ENCODE results near the gene CSF1R.
"Not testable (repeated sequence)": the region's sequence is repeated elsewhere in the genome, so short reads cannot be mapped to it uniquely, and the experiment has no call there.

CSF1R gene

GRCh38 chr5:150103678-150104549 is 17.6 kb upstream of the CSF1R start:
- no peak for DNase-seq

GRCh38 chr5:150101023-150101422 is 14.7 kb upstream of the CSF1R start:
- DNase-seq, result no peak

GRCh38 chr5:150097152-150097551 is 10.8 kb upstream of the CSF1R start:
- DNase-seq, result no peak

DNA sequence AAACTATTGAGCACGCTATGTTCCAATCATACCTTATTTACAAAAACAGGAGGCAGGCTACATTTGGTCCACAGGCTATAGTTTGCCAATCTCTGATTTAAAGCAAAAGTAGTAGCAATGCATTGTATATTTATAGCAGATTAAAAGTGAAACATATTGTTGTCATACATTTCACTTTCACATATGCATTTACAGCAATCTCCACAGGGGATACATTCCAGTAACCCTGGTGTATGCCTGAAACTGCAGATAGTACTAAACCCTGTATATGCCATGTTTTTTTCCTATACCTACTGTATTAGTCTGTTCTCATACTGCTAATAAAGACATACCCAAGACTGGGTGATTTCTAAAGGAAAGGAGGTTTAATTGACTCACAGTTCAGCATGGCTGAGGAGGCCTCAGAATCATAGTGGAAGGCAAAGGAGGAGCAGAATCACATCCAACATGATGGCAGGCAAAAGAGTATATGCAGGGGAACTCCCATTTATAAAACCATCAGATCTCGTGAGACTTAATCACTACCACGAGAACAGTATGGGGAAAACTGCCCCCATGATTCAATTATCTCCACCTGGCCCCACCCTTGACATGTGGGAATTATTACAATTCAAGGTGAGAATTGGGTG is 5.9 kb upstream of the CSF1R start:
- DNase-seq, result no peak

DNA sequence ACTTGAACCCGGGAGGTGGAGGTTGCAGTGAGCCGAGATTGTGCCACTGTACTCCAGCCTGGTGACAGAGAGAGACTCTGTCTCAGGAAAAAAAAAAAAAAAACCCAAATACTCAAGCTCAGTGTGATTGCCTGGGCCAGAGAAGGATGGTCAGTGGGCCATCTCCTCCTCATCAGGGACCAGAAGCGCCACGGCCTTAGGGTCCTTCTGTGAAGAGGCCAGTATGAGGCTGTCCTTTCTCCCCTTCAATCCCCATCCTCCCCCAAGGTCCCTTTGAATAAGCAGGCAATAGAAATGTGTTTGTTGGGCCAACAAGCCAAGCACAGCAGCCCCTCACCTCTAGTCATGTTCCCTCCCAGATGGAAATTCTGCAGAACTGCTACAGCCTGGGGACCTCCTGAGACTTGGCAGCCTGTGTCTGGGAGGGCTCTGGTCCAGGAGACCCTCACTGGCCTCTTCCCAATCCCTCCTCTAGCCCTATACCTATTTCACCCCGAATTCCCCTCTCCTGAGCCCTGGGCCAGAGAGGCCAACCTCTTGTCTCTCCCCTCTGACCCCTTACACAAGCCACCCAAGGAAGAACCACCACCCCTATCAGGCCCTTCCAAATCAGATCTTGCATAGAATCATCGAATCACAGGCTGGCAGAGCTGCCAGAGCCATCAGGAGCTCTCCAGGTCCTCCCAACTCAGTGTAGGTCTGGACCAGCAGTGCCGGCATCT is 1.0 kb downstream of the CSF1R start:
- DNase-seq, result no peak

DNA sequence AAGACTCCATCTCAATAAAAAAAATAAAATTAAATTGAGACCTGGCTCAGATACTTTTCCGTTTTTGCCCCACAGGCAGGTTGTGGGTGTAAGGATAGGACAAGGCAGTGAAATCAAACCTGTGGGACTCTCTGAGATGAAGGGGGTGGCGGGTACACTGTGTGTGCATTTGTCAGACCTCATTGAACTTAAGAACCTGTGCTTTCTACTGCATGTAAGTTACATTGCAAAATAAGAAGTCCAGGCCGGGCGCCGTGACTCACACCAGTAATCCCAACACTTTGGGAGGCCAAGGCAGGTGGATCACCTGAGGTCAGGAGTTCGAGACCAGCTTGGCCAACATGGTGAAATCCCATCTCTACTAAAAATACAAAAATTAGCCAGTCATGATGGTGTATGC is 1.6 kb downstream of the CSF1R start:
- not testable (repeated sequence) for DNase-seq

DNA sequence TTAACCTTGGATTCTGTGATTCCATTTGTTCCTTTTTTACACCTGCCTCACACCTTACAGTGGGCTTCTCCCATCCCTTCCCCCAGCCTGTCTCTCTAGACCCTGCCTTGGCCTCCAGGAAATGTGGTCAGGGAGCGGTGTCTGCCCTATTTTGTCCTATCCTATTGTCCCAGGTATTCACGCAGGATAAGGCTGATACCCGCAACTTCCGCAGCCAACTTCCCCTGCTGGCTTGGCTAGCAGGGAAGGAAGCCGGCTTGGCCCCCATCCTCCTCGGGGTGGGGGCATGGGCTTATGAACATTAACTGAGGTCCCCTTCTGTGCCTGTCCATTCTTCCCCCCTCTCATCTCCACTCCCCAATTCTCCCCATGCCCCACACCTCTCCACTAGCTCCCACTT is 3.5 kb downstream of the CSF1R start:
- no peak for DNase-seq

- DNase-seq, result no peak
Measured at GRCh38 chr5:150082374-150082773, 4.0 kb downstream of the CSF1R start.

DNA sequence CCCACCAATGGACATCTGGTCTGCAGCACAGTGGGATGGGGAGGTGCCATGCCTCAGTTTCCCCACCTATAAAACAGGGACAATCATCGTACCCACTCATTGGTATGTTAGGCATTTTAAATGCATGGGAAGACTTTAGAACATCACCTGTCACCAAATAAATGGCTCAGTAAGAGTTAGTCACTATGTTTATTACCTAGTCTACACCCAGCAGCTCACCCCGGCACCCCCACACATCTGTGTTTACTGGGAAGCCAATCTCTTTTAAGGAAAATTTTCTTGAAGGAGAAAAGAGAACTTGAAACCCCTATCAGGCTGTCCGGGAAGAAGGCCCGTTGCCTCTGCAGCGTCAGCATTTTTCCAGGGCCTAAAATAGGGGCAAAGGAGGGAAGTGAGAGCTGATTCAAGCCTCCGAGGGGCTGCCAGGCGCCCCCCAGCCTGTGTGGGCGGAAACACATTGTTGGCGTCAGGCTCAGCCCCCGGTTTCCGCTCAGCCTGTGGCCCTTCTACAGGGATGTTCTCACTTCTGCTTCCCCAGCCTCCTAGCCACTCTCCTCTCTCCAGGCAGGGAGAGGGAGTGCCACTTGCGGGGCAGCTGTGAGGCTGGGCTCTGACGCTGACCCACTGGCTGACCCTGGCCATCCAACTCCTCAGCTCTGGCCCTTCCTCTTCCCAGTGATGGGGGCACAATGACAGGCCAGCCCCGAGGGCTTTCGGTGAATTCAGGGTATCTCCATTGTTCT is 4.6 kb downstream of the CSF1R start:
- DNase-seq, result no peak

DNA sequence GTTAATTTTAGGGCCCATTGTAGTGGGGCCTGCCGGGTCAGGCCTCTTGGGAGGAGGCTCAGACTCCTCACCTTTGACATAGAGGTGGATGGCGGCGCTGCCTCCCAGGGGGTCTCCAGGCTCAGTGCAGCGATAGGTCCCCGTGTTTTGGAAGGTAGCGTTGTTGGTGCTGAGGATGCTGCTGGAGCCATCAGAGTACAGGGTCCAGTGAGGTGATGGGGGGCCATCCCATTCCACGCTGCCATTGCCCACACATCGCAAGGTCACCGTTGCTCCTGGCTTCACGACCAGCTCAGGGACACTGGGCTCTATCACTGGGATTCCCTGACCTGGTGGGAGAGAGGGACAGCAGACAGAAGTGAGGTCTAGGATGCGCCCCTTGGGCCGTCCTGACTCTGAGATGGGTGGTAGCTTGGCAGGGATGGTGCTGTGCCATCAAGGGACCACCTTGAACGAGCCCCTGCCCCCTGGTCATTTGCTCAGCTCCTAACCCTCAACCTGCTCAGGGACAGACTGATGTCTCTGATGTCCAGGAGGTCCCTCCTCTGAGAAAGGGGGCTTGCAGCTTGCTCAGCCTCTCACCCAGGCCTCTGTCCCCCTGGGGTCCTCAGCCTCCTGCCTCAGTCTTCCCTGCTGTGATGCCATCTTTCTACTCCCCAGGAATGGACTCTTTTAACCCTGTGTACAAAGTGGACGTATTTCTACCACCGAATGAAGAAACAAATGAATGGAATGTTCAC is 5.5 kb downstream of the CSF1R start:
- no peak for DNase-seq

- no peak for DNase-seq
Measured at GRCh38 chr5:150079909-150080461, 6.4 kb downstream of the CSF1R start.

DNA sequence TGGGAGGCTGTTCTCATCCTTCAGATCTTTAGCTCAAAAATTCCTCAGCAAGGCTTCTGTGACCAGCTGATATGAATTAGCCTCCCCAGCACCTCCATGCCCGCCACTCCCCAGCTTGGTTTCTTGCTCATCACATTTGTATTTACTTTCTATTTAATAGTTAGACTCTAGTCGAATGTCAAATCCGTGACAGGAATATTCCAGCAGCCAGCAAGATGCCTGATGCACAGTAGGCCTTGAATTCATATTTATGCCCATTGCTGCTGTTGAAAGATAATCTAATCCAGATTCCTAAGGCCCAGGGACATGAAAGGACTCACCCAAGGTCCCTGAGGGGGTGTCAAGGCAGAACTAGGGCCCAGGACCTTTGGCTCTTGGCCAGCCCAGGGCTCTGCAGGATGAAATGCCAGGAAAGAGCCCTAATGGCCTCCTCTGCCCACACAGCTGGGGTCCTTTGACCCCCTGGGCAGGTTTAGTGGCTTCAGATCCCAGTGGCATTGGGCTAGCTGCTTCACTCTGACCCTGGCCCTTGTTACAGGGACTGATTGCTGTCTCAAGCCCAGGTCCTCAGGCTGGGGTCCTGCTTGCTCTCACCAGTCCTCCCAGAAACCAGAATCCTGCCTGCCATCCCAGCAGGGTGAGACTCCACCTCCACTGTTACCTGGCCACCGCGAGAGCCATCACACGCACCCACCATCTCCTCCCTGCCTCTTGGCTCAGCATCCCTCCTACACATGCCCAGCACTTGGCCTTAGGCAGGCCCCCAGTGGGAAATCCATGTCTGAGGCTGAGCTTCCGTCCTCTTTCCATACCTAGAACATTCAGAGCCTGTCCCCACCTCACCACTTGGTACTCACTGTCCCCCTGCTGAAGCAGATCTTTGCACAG is 7.3 kb downstream of the CSF1R start:
- DNase-seq, result peak; percentile 15

DNA sequence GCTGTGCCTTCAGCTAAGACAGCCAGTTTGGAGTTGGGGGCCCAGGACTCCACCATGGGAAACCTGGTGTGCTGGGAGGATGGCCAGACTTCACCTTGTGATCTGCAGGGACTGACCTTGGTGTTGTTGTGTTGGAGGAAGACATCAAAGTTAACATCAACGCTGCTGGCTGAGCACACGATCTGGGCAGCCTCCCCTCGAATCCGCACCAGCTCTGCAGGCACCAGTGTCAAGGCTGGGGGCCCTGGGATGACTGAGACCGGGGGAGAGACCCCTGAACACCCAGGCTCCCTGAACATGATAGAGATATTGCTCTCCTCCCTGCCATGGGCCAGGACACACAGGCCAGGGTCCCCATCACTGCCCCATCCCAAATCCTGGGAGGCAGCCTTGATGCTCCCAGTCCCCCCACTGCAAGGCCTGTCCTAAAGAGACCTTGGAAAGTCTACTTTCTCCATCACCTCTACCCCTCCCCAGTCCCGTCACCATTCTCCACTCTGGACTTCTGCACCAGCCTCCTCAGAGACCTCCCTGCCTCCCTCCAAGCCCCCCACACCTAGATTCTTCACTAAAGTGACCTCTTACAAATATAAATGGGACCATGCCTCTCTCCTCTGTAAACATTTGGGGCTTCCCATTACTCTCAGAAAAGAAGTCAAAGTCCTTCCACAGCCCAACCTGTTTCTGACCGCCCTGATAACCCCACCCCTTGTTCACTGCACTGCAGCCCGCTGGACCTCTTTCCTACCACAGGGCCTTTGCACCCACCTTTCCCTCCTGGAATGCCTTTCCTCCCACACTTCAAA is 8.2 kb downstream of the CSF1R start:
- DNase-seq, result peak; percentile 13

DNA sequence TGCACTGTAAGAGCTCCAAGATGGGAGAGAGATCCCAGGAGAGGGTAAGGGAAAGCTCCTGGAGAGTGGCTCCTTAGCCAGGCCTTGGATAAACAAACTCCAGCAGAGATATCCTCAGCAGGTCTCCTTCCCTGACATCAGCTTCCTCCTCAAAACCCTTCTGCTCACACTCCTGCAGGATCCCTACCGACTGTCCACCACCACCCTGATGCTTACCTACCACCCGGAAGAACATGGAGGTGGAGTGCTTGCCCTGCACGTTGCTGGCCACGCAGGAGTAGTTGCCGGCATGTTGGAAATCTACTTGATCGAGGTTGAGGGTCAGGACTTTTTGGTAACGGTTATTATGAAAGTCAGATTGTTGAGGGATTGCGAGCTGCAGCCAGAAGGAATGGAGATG is 9.3 kb downstream of the CSF1R start:
- DNase-seq, result no peak

- DNase-seq, result no peak
Measured at GRCh38 chr5:150075806-150076205, 10.5 kb downstream of the CSF1R start.

DNA sequence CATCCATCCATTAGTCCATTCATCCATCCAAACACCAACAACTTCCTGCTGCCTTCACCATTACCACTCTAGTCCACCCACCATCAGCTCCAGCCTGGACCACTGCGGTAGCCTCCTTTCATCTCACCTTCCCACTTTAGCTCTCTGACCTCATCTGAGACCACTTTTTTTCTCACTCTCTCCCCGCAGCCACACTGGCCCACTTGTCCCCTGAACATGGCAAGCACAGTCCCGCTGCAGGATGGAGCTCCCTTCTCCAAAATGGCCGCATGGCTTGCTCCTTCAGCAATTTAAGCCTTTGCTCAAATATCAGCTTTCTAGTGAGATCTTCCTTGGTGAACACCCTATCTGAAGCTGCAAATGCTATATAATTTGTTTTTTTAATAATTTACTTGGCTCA is 11.1 kb downstream of the CSF1R start:
- peak; percentile 11 for DNase-seq

GRCh38 chr5:150073677-150074076 is 12.7 kb downstream of the CSF1R start:
- DNase-seq, result no peak

DNA sequence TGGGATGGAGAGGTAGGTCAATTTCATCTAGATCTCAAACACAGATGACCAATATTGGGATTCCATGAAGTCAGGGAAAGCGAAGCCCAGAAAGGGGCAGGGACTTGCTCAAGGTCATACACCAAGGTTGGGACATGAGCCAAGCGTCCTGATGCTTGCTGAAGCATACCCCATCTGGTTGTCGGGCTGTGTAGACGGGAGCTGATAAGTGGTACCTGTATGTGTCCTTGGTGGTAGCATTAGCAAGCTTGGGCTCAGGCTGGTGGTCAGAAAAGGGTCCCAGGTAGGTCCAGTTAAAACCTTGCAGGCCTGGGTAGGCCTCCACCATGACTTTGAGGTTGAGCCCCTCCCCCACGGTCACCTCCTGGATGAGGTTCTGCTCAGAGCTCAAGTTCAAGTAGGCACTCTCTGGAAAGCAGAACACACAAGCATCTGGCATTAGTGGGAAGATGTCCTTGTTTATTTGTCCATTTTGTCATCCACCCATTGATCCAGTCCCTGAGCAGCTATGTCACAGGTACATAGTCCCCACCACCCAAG is 13.2 kb downstream of the CSF1R start:
- DNase-seq, result peak; percentile 8

DNA sequence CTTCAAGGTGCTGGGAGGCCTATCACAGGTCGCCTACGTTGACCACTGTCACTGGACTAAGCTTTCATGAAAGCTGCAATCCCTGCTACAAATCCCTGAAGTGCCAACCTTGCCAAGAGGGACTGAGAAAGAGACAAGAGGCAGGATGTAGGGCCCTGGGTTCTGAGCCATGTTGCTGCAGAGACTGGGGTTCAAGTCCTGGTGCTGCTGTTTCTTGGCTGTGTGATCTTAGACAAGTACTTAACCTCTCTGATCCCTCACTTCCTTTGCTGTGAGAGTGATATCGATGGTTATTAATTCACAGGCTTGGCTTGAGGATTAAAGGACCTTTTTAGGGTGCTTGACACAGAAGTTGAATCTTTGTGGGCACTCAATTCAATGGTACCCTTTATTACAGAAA is 15.5 kb downstream of the CSF1R start:
- DNase-seq, result peak; percentile 8
